Pancreas (tissue), 10 donors: ENCODE measurements around the gene GRIN2A. TPM values are rescaled to one million over a fixed set of nuclear protein-coding genes. Genes with fewer than 3 reads are reported as not detected.
A peak's percentile ranks its signal among the peaks of the same experiment; 100 is the strongest.

Source experiments
- ATAC-seq, 4 donors: fragments of 200-7000 bp; cut with Tn5 transposase; one replicate each; pipeline versions ENCODE4 v1.8.0 to v1.9.1; 2020; ENCODE audit warnings: mild to moderate bottlenecking in 4 of 4, moderate library complexity in 4 of 4
- DNase-seq, 6 donors: peaks; one replicate each; pipeline ENCODE4 v3.0.0-alpha.2; 2020
- FAIRE-seq: peaks from 2 replicates; lab custom pipeline; 2012; peaks lifted over from hg19 to GRCh38; lab: Jason Lieb, UNC
- H3K27ac ChIP-seq, 4 donors: fragments of 200-600 bp; sonication (generic); 1 replicate in 3 of 4; 2 replicates in 1 of 4; pipeline versions ENCODE4 v1.5.0 to v1.8.0; 2020
- H3K27me3 ChIP-seq, 4 donors: fragments of 200-600 bp; one replicate each; pipeline ENCODE4 v1.8.0; 2021
- H3K36me3 ChIP-seq, 3 donors: fragments of 200-600 bp; sonication (generic) in 1 of 3; one replicate each; pipeline versions ENCODE4 v1.5.0 to v1.8.0; 2020 to 2021
- H3K4me1 ChIP-seq, 3 donors: fragments of 200-600 bp; one replicate each; pipeline ENCODE4 v1.8.0; 2021
- H3K4me3 ChIP-seq, 4 donors: fragments of 200-600 bp; sonication (generic) in 2 of 4; one replicate each; pipeline versions ENCODE4 v1.5.0 to v1.8.0; 2020 to 2021
- H3K9me3 ChIP-seq, 4 donors: fragments of 200-600 bp; one replicate each; pipeline ENCODE4 v1.8.0; 2021
- WGBS, 2 donors: extraction: QIAGEN DNeasy Blood & Tissue Kit; methylation state at CpG; one replicate each; pipeline ENCODE4 v1.1.7; 2013; 5-methylcytosine and 5-hydroxymethylcytosine counted together
- intact Hi-C, 3 donors: fragments of 100-400 bp; cut with DNase I; formaldehyde crosslinking; loops; one replicate each; pipeline versions ENCODE4 v1.11.1 to v1.14.2; 2022
- polyA plus RNA-seq, 2 donors: library from polyadenylated mRNA; stranded (reverse); fragments of 200-250 nt; gene quantifications; one replicate each; pipeline ENCODE4 v1.2.3, GENCODE V29; 2013
- total RNA-seq, 6 donors: library from RNA; stranded (reverse); fragmentation: NEBNext Ultra II Directional in 4 of 6; extraction: Animal tissue kit (Norgen Biotek cat#: 25700) in 4 of 6; gene quantifications; one replicate each; pipeline versions ENCODE4 v1.2.1 to v1.2.4, GENCODE V29; 2021 to 2023
- TF ChIP-seq, protein P1 (sequence below), 4 donors: fragments of 200-600 bp; sonication (generic) in 3 of 4; IDR thresholded peaks; one replicate each; pipeline versions ENCODE4 v1.5.0 to v1.8.0; 2021; ENCODE audit warnings: antibody characterized with exemption in 4 of 4
- donor health status: healthy with polysubstance abuse.
- donor health status: DM: no; HTN: no; CAD: no; lungs with moderate emphysema.
- donor health status: DM: no; HTN: no; CAD: no.
- donor health status: control.
- donor health status: control.
- donor health status: Bipolar disorder and iron deficiency.
- donor health status: DM: yes; HTN: yes; CAD: no.
- donor health status: DM: no; HTN: no; CAD: no.
- donor health status: DM: no; HTN: no; CAD: no.
- donor health status: DM: yes; HTN: yes; CAD: no.

The GRIN2A gene
- total and polyA plus RNA-seq, 8 donors, result 0.09 to 2.2 (median 0.32) TPM

DNA sequence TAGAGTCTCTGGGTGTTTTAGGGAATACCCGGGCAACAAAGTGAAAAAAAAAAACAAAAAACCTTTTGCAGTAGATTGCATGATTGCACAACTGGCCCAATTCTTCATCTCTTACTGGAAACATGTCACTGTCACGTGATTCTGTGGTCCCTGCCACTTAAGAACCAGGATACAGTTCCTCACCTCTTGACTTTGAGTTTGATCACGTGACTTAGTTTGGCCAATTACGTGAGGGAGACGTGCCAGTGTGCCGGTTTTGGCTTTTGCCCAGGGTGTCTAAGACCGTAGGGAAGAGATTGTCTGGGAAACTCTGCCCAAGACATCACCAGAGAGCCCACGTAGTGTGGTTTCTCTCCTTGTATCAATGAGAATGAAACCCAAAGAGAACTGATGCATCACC, 88.7 kb downstream of the GRIN2A start:
- intact Hi-C loops, result no loop called here
- peaks cover 0 to 13% (median 0%) of the 10 kb centered on the region in 4 donors for H3K27me3 ChIP-seq

DNA sequence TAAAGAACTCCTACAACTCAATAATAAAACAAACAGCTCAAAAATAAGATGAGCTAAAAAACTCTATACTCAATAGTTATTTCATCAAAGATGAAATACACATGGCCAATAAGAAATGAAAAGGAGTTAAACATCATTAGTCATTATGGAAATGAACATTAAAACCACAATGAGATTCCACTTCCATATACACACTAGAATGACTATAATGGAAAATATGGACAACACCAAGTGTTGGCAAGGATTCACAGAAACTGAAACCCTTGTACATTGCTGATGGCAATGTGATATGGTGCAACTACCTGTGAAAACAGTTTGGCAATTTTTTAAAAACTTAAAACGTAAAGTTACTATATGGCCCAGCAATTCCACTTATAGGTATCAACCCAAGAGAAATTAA, 91.4 kb downstream of the GRIN2A start:
- H3K36me3 ChIP-seq, result no peaks in the 10 kb centered on the region
- DNase-seq (no peak), FAIRE-seq (peak; percentile 37), ATAC-seq (no peak)
- peaks cover 0 to 31% (median 0%) of the 10 kb centered on the region in 4 donors for H3K27me3 ChIP-seq
- no peaks in the 10 kb centered on the region for H3K9me3 ChIP-seq
- intact Hi-C loops, result no loop called here
- 59 to 82% methylated on average over 1 of the region's 1 CpG for WGBS, 2 donors
- TF ChIP-seq, protein P1, sequence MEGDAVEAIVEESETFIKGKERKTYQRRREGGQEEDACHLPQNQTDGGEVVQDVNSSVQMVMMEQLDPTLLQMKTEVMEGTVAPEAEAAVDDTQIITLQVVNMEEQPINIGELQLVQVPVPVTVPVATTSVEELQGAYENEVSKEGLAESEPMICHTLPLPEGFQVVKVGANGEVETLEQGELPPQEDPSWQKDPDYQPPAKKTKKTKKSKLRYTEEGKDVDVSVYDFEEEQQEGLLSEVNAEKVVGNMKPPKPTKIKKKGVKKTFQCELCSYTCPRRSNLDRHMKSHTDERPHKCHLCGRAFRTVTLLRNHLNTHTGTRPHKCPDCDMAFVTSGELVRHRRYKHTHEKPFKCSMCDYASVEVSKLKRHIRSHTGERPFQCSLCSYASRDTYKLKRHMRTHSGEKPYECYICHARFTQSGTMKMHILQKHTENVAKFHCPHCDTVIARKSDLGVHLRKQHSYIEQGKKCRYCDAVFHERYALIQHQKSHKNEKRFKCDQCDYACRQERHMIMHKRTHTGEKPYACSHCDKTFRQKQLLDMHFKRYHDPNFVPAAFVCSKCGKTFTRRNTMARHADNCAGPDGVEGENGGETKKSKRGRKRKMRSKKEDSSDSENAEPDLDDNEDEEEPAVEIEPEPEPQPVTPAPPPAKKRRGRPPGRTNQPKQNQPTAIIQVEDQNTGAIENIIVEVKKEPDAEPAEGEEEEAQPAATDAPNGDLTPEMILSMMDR (IDR thresholded peaks at IDR 0.05), result no peak
- no peaks in the 10 kb centered on the region for H3K4me1 ChIP-seq
- no peak overlapping the region for H3K27ac ChIP-seq
- no peak overlapping the region for H3K4me3 ChIP-seq

More for the DNA sequence above, 88.7 kb downstream of the GRIN2A start:
- WGBS, 2 donors, result 54 to 69% methylated on average over 8 of the region's 8 CpGs
- Histone ChIP-seq H3K36me3 (no peaks in the 10 kb centered on the region), H3K4me1 (no peaks in the 10 kb centered on the region), H3K9me3 (no peaks in the 10 kb centered on the region), H3K4me3 (no peak overlapping the region), H3K27ac (no peak overlapping the region)
- TF ChIP-seq, protein P1 (IDR thresholded peaks at IDR 0.05), result no peak
- FAIRE-seq (no peak), DNase-seq (no peak), ATAC-seq (no peak)

- 61% methylated on average over 7 of the region's 7 CpGs for WGBS, 2 donors
- H3K4me3 ChIP-seq, result no peak overlapping the region
- ATAC-seq (peak in 3 of 4 donors; percentile 47 to 57 (median 50)), DNase-seq (no peak), FAIRE-seq (no peak)
- TF ChIP-seq, protein P1 (IDR thresholded peaks at IDR 0.05), result no peak
- H3K27me3 ChIP-seq, result peaks cover 0 to 42% (median 2%) of the 10 kb centered on the region in 4 donors
- H3K4me1 ChIP-seq, result no peaks in the 10 kb centered on the region
- intact Hi-C loops, result no loop called here
- no peak overlapping the region for H3K27ac ChIP-seq
- H3K36me3 ChIP-seq, result no peaks in the 10 kb centered on the region
- H3K9me3 ChIP-seq, result no peaks in the 10 kb centered on the region
Observed at GRCh38 chr16:10088380-10088793, 93.8 kb downstream of the GRIN2A start.

- FAIRE-seq (no peak), ATAC-seq (no peak), DNase-seq (no peak)
- H3K27me3 ChIP-seq, result peaks cover 0 to 48% (median 3%) of the 10 kb centered on the region in 4 donors
- TF ChIP-seq, protein P1 (IDR thresholded peaks at IDR 0.05), result no peak
- intact Hi-C loops, result no loop called here
- no peak overlapping the region for H3K27ac ChIP-seq
- H3K9me3 ChIP-seq, result no peaks in the 10 kb centered on the region
- no peak overlapping the region for H3K4me3 ChIP-seq
- WGBS, 2 donors, result 76 to 83% methylated on average over 4 of the region's 4 CpGs
- no peaks in the 10 kb centered on the region for H3K4me1 ChIP-seq
- no peaks in the 10 kb centered on the region for H3K36me3 ChIP-seq
Observed at GRCh38 chr16:10087151-10087550, 95.1 kb downstream of the GRIN2A start.

DNA sequence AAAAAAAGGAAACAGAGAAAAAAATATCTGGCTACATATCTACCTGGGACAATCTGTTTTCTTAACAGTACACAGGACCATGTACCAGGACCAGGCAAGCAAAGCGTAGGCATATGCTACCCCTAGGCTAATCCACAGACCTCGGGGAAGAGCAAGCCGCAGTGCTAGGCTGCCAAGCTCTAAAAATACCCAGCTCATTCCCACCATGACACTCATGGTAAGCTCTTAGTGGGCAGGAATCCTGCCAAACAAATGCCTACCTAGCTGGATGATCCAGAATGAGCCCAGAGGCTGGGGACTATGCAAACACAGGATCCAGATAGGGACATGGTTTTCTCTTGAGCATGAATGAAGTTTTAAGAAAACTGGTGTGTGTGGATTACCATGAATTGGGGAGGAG, 95.6 kb downstream of the GRIN2A start:
- ATAC-seq (no peak), FAIRE-seq (no peak), DNase-seq (no peak)
- TF ChIP-seq, protein P1 (IDR thresholded peaks at IDR 0.05), result no peak
- intact Hi-C loops, result no loop called here
- H3K4me1 ChIP-seq, result no peaks in the 10 kb centered on the region
- H3K4me3 ChIP-seq, result no peak overlapping the region
- WGBS, 2 donors, result 53 to 57% methylated on average over 3 of the region's 3 CpGs
- H3K27me3 ChIP-seq, result peaks cover 0 to 50% (median 3%) of the 10 kb centered on the region in 4 donors
- H3K36me3 ChIP-seq, result no peaks in the 10 kb centered on the region
- H3K27ac ChIP-seq, result no peak overlapping the region
- no peaks in the 10 kb centered on the region for H3K9me3 ChIP-seq
